GM10248 (cell line): Measurements from ENCODE around the gene ZER1.
A peak's percentile ranks its signal among the peaks of the same experiment; 100 is the strongest.
"Not testable (repeated sequence)": the region's sequence is repeated elsewhere in the genome, so short reads cannot be mapped to it uniquely, and the experiment has no call there.

ENCODE experiments used
- CTCF ChIA-PET: fragments of 300-600 bp; sonication (Branson Sonifier 250); formaldehyde crosslinking; extraction: SDS; loops from one replicate; lab custom pipeline; 2021; ENCODE audit warnings: antibody characterized with exemption; lab: Yijun Ruan, JAX
- POLR2A ChIA-PET: fragments of 350-650 bp; sonication (Branson Sonifier 250); formaldehyde crosslinking; extraction: SDS; loops from one replicate; lab custom pipeline; 2020; ENCODE audit warnings: antibody characterized with exemption; lab: Yijun Ruan, JAX
- DNase-seq: peaks from one replicate; pipeline ENCODE4 v3.0.0; 2012; ENCODE audit errors: extremely low spot score
- CTCF ChIP-seq: IDR thresholded peaks from 2 replicates; pipeline ENCODE4 v1.5.1; 2012; ENCODE audit warnings: mild to moderate bottlenecking, low read depth; ENCODE audit errors: extremely low read depth, missing control alignments, control extremely low read depth

The ZER1 gene

GRCh38 chr9:128696923-128697707, 74.6 kb downstream of the ZER1 start:
- ChIA-PET CTCF (interaction anchor here (1.0 to 1.3 kb wide), 4 partner anchors 12 to 402 kb away, joined by 3 to 4 read pairs (median 3); no protein-coding TSS in a partner anchor), POLR2A (interaction anchor here (0.7 to 1.3 kb wide), 3 partner anchors 9 to 27 kb away, joined by 3 to 6 read pairs (median 3); no protein-coding TSS in a partner anchor)
- TF ChIP-seq CTCF: no peak
- DNase-seq: no peak

- DNase-seq: no peak
- ChIA-PET POLR2A (no interaction called here), CTCF (interaction anchor here (1.2 kb wide), 1 partner anchor 10 kb away, joined by 3 read pairs; no protein-coding TSS in a partner anchor)
- TF ChIP-seq CTCF: no peak
Measured at GRCh38 chr9:128694344-128694743, 77.4 kb downstream of the ZER1 start.

- POLR2A ChIA-PET, DNase-seq: not testable (repeated sequence)
- CTCF ChIA-PET: interaction anchor here (1.2 to 4.4 kb wide), 2 partner anchors 8 to 10 kb away, joined by 3 to 33 read pairs; partner anchors contain the start of gene PKN3
Measured at GRCh38 chr9:128693738-128694137, 78.0 kb downstream of the ZER1 start.

DNA sequence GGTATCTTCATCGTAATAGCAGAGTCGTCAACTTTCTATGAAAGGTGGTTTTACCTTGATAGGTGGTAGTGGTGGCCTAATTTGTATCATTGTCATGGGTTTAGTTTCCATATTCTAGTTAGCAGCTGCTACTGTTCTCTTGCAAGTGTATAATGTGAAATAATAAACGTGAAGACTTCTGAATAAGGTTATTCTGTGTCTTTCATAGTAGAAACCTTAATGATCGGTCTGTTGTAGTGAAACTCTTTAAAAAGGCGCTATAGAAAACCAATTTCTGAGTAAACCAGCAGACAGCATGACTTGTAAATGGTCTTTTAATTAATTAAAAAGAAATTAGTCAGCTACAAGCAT, 81.1 kb downstream of the ZER1 start:
- no peak for DNase-seq
- CTCF ChIA-PET: interaction anchor here (2.4 to 4.4 kb wide), 2 partner anchors 10 to 11 kb away, joined by 10 to 33 read pairs; partner anchors contain the start of gene PKN3
- POLR2A ChIA-PET: no interaction called here
- TF ChIP-seq CTCF: no peak

DNA sequence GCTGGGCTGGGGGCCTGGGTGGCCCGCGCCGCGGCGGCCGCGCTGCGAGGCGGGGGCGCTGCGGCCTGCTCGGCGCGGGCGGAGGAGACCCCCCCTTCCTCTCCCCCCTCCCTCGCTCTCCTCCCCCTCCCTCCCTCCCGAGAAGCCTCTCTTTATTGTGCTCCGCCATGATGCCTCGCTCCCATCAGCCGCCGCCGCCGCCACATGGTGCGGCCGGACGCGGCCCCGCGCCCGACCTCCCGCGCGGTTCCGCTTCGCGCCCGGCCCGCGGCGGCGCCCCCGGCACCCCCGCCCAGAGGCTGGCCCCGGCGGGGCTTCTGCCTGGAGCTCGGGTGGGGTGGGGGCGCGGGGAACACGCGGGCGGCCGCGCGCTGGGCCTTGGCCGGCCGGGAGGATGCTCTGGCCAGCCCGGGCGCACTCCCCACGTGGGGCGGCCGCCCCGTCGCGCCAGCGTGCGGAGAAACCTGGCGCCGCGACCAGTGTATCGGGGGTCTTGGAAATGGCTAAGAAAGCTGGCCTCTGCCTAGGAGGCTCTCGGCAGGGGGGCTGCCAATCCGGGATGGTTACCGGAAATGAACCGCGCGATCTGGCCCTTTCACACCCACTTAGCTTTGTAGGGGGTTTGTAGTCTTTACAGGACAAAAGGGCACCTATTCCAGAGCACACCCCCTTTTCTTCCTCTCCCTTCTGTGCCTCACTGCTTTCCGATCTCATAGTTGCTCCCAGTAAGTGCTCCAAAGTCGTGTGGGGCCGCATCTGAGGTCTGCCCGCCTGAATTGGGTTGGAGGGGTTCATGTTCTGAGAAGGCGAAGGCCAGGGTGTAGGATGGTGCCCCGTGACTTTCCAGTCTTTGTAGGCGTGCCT, 81.7 kb downstream of the ZER1 start:
- CTCF ChIA-PET: interaction anchor here (4.4 kb wide), 1 partner anchor 12 kb away, joined by 33 read pairs; the partner anchor contains the start of gene PKN3
- peak; percentile 77 for DNase-seq
- no peak for TF ChIP-seq CTCF
- POLR2A ChIA-PET: interaction anchor here (0.6 kb wide), 1 partner anchor 129 kb away, joined by 9 read pairs; no protein-coding TSS in a partner anchor

GRCh38 chr9:128689293-128689774, 82.4 kb downstream of the ZER1 start:
- POLR2A ChIA-PET: interaction anchor here (0.5 to 0.6 kb wide), 2 partner anchors 130 to 185 kb away, joined by 3 to 9 read pairs; no protein-coding TSS in a partner anchor
- no peak for TF ChIP-seq CTCF
- CTCF ChIA-PET: interaction anchor here (0.7 kb wide), 1 partner anchor 13 kb away, joined by 4 read pairs; the partner anchor contains the start of gene PKN3
- no peak for DNase-seq
